Stimulated activated CD8-positive, alpha-beta memory T cell treated with anti-CD3 and anti-CD28 coated beads, Interleukin-12 subunit alpha, Interleukin-12 subunit beta, amount 100 ng/mL, for 4 hours (primary cell): ENCODE results near the gene TTLL4.

ENCODE experiments used
- DNase-seq: peaks from one replicate; pipeline ENCODE4 v3.0.0-alpha.2; 2020; ENCODE audit warnings: low read depth

The TTLL4 gene

DNA sequence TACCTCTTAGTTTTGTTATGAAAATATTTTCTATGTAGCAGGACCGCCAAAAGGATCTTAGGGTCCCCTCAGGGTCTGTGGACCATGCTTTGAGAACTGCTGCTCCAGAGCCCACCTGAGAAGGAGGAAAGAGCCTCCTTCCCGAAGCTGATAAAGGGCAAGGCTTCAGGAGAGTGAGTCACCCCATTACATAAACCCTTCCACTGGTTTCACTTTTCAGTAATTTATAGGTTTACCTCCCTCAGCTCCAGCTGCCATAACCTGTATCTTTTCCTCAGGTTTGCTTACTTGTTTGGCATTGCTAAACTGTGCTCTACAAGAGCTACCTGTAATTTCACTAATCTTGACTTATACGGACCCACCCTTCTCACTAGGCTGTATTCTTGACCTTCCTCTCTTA lies 6.6 kb downstream of the TTLL4 start:
- DNase-seq: no peak

GRCh38 chr2:218718058-218718457 lies 7.4 kb downstream of the TTLL4 start:
- no peak for DNase-seq

- no peak for DNase-seq
Observed at GRCh38 chr2:218719457-218719856, 8.8 kb downstream of the TTLL4 start.

DNA sequence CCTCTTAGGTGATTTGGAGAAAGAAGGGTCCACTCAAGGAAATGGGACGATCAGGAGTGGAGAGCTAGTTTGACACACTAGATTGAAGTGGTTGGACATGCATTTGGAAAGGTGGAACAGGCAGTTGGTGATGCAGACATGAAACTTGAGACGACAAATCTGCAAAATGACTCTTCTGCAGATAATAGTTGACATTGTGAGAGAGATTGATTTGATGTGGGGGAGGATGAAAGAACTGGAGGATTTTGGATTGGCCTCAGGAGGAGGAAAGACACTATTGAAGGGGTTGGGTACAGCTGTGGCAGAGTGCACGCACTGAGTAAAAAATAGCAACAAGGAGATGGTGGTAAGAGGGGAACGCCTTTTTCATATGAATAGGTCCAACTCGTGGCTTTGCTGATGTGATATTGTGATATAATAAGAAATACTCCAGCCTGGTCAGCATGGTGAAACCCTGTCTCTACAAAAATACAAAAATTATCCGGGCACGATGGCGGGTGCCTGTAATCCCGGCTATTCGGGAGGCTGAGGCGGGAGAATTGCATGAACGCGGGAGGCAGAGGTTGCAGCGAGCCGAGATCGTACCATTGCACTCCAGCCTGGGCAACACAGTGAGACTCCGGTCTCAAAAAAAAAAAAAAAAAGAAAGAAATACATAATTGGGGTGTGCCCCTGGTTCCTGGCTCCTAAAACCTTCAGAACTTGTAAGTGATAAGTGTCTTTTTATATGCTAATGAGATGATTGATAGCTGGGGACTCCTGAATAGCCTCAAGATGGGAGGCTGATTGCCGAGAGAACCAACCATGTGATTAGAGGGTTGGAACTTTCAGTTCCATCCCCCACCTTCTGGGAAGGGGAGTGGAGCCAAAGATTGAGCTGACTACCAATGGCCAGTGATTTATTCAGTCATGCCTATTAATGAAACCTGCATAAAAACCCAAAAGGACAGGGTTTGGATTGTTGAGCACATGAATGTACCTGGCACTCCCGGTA lies 9.7 kb downstream of the TTLL4 start:
- DNase-seq: no peak

GRCh38 chr2:218721488-218721887 lies 10.9 kb downstream of the TTLL4 start:
- DNase-seq: no peak

- no peak for DNase-seq
Observed at GRCh38 chr2:218721934-218722333, 11.3 kb downstream of the TTLL4 start.

DNA sequence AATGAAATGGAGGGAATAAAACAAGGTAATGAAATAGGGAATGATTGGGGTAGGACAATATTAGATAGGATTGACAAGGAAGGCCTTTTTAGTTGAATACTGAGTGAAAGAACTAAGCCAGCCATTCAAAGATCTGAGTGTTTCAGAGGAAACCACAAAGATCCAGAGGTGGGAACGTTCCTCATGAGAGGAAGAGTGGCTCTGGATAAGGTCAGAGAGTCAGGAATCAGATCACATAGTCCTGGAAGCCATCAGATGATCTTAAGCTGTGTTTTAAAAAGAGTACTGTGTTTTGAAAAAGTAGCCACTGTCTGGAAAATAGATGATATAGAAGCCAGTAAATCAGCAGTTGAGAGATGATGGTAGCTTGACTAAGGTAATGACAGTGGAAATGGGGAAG lies 11.8 kb downstream of the TTLL4 start:
- no peak for DNase-seq

GRCh38 chr2:218722876-218723785 lies 12.5 kb downstream of the TTLL4 start:
- no peak for DNase-seq

DNA sequence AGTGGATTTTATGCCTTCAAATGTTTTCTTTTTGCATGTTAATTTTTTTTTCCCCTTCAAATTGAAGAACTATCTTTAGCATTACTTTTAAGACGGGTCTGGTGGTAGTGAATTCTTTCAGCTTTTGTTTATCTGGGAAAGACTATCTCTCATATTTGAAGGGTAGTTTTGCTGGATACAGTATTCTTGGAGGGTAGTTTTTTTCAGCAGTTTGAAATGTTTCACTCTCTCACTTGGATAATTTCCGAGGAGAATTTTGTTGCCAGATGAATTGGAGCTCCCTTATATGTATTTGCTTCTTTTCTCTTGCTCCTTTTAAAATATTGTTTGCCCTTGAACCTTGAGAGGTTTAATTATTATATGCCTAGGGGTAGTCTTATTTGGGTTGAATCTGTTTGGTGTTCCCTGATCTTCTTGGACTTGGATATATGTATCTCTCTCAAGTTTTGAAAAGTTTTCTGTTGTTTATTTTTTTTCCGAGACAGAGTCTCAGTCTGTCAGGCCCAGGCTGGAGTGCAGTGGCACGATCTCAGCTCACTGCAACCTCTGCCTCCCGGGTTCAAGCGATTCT lies 15.5 kb downstream of the TTLL4 start:
- DNase-seq: no peak

- DNase-seq: no peak
Observed at GRCh38 chr2:218727502-218728165, 17.0 kb downstream of the TTLL4 start.

GRCh38 chr2:218729640-218730039 lies 19.0 kb downstream of the TTLL4 start:
- no peak for DNase-seq

- DNase-seq: no peak
Observed at GRCh38 chr2:218732052-218732760, 21.6 kb downstream of the TTLL4 start.

- no peak for DNase-seq
Observed at GRCh38 chr2:218732761-218733158, 22.1 kb downstream of the TTLL4 start.

GRCh38 chr2:218733171-218734021 lies 22.8 kb downstream of the TTLL4 start:
- no peak for DNase-seq

GRCh38 chr2:218734190-218734975 lies 23.7 kb downstream of the TTLL4 start:
- no peak for DNase-seq

DNA sequence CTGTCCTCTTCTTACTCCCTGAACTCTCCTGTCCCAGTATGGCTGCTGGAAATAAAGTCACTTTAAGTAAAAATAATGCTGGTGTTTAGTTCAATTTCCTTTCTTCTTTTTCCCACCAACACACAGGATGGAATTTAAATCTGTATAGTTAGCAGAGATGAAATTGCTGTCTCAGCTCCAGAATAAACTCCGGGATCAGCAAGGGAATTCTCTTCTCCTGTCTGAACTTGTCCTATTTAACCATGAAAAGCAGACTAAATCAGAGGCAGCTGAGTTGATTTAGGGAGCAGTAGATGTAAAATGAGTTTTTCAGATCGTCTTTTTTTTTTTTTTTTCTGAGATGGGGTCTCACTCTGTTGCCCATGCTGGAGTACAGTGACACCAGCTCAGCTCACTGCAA lies 25.9 kb downstream of the TTLL4 start:
- no peak for DNase-seq

DNA sequence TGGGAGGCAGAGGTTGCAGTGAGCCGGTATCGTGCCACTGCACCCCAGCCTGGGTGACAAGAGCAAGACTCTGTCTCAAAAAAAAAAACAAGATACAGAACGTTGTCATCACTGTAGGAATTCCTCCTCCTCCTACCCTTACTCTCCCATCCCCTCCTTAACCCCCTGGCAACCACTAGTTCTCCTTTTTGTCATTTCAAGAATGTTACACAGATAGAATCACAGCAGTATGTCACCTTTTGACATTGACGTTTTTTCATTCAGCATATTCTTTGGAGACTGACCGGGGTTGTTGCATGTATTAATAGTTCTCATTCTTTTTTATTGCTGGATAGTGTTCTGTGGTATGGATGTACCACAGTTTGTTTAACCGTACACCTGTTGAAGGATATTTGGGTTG lies 32.4 kb downstream of the TTLL4 start:
- no peak for DNase-seq

DNA sequence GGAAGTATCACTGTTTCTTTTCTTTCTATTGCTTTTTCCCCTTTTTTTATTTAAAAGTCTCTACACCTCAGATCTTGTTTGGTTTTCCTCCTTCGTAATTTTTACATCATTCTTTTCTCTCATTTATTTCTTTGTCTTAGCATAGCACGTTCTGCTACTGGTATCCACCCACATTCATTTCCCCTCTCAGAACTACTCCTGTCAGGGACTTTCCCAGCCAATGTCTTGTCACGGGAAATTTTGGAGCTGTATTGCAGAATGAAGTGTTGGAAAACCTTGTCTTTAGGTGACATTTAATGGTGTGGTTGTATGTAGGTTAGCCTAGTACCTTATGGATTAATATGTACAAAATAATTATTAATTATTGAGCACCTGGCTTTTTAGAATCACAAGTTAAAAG lies 34.0 kb downstream of the TTLL4 start:
- no peak for DNase-seq

- DNase-seq: no peak
Observed at GRCh38 chr2:218745160-218745558, 34.5 kb downstream of the TTLL4 start.
